ENCODE measurements around the gene SLC25A22.
A peak's percentile ranks its signal among the peaks of the same experiment; 100 is the strongest.

SLC25A22 gene
- 2.6 to 11.9 (median 7.0) reads per million in 18 experiments for total RNA-seq

DNA sequence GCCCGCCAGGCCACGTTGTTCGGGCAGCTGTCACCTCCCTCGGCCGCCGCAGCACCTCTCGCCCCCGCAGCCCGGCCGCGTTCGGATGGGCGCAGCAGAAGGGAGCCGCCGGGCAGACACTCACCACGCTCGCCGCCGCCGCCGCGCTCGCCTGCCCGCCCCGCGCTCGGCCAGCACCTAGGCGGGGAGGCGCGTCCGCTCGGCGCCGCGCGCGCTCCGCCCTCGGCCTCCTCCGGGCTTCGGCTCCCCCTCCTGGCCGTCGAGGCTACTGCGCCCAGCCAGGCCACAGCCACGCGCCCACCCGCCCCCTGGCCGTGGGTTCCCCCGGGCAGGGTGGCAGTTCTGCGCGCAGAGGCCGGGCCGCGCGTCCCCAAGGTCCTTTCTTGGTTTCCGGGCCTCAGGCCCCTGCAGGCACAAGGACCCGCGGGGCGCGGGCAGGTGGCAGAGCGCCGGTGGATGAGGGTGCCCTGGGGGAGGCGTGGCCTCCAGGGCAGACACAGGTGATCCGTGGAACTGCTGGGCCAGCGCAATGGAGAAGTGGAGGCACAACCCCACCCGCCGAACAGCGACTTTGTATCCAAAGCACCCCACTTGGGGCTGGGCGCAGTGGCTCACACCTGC lies at the start of gene SLC25A22:
SLC25A22 (minus strand) TSS at position 189 of the 621 bp plus-strand sequence. CDS start 3,275 bp downstream, outside the sequence.
- DNase-seq: peak; percentile 82 to 86

DNA sequence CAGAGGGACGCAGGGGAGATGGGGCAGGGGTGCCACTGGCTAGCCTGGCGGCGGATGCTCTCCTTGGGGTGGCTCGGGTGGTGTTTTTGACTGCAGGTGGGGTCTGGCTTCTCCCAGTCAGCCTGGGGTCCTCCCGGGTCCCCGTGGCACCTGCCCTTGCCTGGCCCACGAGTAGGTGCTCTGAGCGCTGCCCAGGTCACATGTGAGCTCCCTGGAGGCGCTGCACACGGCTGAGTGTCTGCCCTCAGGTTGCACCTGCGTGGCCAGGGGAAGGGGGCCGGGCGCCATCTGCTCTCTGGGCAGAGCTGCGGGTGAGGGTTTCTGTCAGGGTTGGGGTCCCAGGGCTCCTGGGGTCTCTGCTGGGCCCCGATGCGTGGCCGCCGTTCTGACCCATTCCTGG lies 49.8 kb upstream of the SLC25A22 start:
- DNase-seq: no peak

DNA sequence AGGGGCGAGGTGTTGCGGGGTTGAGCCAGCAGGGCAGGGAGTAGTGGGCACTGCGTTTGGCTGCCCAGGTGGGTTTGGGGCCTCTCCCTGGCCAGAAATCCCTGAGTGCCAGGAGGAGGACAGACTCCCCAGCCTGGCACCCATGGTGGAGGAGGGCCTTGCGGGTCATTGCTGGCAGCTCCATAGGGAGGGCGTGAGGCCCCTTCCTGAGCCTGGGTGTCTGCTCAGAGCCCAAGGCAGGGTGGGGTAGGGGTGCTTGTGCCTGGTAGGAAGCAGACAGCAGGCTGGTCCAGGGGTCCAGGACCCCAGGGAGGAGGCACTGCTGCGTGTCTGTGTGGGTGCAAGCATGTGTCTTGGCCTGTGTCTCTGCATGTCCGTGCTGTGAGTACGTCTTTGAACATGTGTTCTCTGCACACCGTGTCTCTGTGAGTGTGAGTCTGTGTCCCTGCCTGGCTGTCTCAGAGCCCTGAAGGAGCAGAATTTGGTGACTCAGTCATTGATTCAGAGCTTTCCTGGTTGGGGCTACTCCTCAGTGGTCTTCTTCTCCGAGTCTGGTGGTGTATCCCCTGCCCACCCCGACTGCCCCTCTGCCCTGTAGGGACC lies 48.5 kb upstream of the SLC25A22 start:
- DNase-seq: no peak

DNA sequence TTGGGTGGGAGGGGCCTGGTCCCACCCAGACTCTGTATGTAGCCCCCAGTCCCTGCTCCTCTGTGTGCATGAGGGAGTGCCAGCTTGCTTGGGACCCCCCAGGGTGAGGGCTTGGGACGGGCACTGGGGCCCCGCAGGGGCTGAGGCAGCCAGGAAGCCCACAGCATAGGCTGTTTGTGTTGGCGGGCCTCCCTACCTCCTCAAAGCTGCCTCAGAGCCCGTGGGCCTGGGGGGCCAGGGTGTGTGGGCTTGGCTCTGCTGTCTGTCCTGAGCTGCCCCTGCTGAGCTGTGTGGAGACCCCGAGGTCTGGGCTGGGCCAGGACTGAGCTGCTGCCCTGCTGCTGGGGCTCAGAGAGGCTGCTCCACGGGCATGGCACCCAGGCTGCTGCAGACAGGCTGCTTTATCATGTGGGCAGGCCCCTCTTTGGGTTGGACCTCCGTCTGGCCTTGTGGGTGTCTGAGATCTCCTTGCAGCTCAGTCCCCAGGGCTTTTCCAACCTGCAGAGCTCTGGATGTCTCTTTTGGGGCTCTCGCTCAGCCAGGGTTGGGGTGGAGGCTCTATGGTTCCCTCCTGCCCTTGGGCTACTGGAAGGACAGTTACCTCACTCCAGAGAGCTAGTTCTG lies 47.9 kb upstream of the SLC25A22 start:
- DNase-seq: no peak

DNA sequence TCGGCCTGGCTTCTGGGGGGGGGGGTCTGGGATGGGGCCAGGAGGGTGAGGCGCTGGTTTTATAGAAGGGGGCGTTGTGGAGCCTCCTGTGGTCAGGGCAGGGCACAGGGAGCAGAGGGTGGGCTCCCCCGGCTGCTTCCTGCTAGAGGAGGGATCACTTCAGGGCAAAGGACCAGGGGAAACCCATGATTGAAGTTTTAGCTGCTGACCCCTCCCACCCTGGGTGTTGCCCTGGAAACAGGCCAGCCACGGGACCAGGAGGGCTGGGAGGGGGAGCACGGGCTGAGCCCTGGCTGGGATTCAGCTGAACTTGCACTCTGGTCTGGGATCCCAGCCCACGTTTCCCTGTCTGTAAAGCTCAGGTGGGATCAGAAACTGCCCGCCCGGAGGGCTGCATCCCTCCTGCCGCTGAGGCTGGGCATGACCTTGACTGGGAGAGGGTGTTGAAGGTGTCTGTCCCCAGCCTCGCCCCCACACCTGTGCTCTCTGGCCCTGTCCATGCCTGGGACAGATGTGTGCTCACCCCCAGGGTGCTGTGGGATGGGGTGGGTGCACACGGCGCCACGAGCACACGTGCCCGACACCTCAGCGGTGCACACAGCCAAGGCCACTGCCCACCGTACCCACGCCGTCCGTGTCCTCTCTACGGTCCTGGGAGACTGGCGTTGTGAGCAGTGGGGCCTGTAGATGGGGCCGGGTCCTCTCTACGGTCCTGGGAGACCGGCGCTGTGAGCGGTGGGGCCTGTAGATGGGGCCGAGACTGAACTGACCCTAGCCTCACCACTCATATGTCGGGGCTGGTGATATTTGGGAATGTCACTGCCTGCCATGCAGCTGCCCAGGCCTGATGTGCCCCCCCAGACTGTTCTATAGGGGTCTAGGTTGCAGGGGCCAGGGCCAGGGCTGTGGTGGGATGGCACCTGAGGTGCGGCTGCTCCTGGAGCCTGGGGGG lies 46.9 kb upstream of the SLC25A22 start:
- peak; percentile 44 to 52 for DNase-seq

DNA sequence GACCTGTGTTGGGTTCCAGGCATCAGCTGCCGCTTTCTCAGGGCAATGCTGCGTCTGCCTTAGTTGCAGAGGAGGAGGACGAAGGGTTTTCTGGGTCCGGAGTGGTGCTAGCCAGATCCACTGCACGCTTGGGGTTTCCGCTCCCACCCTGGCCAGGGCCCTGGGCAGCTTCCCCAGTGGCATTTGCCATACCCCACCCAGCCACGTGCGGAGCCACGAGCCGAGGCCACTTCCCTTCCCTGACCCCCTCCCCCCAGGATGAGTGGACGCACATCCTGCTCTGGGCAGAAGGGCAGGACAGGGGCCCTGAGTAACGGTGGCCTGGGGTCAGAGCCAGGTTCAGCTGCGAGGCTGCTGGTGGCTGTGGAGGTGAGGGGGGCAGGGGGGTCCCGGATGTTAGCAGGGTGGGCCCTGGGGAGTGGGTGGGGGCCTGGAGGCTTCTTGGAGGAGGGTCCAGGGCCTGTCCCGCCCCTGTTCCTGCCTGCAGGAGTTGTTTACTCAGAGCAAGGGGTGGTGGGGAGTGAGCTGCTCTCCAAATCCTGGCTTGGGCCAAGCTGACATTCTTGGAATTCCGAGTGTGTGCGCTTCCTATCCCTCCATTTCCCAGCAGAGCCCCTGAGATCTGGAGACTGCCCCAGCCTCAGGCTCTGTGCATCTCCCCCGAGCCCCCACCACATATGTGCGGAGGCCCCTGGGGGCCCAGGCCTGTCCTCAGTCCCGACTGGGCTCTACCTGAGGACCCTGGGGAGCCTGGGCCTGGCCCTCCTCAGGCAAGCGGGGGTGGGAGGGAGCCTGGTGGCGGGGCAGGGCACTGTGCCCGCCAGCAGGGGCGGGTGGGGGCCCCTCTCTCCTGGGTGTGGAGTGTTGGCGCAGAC lies 46.0 kb upstream of the SLC25A22 start:
- peak; percentile 69 to 75 for DNase-seq

DNA sequence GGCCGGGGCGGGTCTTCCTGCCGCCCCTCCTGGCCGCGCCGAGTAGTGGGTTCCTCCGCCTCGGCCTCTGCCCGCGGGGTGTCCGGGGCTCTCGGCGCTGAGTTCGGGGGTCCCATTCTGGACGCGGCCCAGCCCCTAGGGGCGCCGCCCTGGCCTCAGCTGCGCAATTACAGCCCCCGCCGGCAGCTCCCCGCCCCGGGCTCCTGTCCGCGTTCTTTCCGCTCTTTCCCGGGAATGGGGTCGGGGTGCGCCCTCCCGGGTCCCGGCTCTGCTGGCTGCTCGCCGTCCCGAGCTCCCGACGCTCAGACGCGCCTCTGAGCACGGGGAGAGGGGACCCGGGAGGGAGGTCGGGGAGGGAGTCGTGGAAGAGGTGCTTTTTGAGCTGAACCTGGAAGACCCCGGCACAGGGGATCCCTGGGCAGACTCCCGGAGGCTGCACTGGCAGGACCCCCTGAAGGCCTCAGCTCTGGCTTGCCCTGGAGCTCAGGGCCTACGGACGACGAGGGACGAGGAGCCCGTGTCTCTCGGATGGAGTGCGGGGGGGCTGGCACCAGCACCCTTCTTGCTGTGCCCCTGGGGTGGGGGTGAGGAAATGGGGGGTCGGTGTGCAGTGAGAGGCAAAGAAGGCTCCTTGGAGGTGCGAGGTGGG lies 45.1 kb upstream of the SLC25A22 start:
- no peak for DNase-seq

DNA sequence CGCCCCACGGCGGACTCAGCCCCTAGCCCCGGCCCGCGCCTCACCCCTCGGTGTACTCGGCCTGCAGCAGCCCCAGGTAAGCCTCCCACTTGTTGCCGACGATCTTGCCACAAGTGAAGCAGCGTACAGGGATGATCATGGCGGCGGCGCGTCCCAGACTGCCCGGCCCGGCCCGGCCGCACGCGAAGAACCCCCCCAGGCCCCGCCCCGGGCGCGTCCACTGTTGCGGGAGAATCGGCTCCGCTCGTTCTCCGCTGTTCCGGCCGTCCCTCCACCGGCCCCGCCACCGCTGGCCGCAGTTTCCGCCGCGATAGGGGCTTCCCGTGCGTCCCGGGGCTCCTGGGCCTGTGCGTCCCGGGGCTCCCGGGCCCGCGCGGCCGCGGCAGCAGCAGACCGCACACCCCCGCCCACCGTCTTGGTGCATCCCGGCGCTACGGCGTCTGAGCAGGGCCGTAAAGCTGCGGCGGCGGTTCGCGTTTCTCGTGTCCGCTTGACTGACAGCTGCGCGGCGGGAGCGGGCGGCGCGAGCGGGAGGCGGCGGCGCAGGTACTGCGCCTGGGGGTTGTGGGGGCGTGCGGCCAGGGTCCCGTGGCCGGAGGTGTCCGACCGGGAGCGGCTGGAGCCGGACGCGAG lies 44.4 kb upstream of the SLC25A22 start, which contains the start of the genes POLR2L and TSPAN4:
POLR2L (minus strand) TSS at position 160 of the 633 bp plus-strand sequence; CDS start at position 139, 21 bp downstream.
TSPAN4 (plus strand) TSS at position 483 of the 633 bp plus-strand sequence. CDS start 7,453 bp downstream, outside the sequence.
- DNase-seq: peak; percentile 82 to 90

DNA sequence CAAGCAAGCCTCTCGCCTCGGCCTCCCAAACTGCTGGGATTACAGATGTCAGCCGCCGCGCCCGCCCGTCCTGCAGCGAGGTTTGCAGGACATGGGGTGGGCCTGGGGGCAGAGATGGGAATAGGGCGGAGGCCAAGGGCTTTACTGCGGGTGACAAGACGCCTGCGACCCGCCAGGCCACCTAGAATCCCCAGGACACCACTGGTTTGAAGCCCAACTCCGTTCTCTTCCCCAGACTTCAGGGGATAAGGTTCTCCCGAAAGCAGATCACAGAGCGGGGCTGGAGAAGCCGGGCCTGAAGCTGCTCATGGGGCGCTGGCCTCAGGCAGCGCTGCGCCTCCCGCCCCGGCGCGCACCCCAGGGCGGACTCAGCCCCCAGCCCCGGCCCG lies 43.9 kb upstream of the SLC25A22 start:
- DNase-seq: peak in 1 of 2 donors; percentile 37

DNA sequence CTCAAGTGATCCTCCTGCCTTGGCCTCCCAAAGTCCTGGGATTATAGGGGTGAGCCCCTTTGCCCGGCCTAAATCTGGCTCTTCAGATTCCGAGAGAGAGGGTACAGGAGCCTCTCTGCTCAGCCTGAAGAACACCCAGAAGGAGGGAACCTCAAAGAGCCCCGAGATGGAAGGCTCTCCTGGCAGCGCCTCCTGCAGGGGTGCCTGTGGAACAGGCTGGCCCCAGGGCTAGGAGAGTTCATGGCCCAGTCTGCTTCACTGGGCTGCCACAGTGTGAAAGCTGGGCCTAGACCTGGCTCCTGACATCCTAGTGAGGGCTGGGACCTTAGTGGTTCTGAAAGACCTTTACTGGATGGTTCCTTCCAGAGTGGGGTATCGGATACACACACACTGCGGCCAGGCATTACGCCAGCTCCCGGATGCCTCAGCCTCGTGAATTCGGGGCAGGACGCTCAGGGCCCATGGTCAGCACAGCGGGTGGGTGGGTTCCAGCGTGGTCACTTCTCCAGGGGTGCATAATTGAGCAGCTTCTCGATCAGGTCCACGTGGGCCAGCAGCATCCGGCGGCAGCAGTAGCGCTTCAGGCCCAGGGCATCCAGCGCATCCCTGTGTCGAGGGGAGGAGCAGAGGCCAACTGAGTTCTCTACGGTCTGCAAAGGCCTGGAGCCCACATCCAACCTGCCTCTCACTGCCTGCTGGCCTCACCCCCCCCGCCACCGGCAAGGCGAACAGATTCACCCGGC lies 42.0 kb upstream of the SLC25A22 start:
- DNase-seq: peak in 1 of 2 donors; percentile 17

DNA sequence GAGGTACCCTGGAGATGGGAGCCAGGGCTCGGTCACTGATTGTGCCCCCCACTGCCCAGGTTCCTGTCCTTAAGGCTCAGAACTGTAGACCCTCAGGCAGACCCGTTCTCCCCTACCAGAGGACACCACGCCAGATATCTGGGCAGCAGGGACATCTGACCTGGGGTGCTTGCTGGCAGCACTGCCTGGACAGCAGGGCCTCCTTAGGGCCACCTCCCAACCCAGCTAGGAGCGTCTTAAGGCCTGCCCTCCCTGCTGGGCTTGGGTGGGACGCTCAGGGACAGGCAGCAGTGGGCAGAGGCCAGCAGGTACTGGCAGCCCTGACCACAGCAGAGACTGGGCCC lies 41.2 kb upstream of the SLC25A22 start:
- DNase-seq: no peak

DNA sequence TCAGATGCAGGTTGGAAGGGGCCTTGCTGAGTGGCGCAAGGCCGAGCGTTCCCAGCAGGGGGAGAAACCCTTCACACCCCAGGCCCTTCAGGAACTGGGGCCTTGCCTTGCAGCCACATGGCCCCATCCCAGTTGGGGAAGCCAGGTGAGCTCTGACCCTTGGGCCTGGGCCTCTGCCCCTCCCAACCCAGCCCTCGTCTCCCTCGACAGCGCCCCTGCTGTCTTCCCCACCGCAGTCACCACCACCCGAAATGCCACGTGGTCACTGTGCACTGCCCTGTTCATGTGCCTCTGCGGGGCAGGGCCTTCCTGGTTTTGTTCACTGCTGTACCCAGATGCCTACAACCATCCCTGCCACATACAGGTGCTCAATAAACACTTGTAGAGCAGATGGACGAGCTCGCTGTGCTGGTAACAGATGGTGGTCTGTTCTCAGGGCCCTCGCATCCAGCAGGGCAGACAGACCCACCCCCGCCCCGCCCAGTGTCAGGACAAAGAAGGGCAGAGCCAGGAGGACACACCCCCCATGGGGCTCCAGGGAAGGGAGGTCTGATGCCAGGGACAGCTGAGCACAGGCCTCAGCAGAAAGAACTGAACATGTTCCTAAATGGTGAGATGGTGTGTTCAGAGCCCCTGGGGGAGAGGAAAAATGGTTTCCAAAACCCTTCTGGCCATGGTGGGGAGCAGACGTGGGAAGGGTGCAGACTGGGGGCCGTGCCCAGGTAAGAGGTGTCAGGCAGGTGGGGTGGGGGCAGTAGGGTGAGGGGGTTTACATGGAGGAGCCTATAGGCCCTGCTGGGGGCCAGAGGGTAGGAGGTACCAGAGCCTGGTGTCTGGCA lies 40.6 kb upstream of the SLC25A22 start:
- no peak for DNase-seq

DNA sequence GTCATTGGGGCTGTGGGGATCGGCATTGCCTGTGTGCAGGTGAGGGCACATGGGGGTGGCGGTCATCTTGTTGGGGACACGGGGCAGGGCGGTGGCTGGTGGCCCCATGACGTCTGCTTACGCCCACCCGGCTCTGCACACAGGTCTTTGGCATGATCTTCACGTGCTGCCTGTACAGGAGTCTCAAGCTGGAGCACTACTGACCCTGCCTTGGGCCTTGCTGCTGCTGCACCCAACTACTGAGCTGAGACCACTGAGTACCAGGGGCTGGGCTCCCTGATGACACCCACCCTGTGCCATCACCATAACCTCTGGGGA lies 39.9 kb upstream of the SLC25A22 start:
- no peak for DNase-seq

DNA sequence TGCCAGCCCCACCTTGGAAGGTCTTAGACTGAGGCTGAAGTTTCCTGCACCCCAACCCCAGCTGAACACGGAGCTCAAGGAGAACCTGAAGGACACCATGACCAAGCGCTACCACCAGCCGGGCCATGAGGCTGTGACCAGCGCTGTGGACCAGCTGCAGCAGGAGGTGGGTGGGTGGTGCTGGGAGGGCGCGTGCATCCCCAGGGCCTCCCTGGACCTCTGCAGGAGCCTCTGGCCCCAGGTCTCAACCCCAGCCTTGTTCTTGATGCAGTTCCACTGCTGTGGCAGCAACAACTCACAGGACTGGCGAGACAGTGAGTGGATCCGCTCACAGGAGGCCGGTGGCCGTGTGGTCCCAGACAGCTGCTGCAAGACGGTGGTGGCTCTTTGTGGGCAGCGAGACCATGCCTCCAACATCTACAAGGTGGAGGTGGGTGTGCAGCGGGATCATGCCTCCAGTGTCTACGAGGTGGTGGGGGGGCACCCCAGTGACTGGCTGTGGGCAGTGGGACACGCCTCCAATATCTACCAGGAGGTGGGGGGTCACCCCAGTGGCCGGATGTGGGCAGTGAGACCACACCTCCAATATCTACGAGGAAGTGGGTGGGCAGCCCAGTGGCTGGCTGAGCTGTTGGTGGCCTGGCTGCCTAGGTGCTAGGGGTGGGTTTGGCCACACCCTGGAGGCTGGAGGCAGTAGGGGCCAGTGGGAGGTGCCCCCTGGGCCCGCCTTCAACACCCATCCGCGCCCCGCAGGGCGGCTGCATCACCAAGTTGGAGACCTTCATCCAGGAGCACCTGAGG lies 39.3 kb upstream of the SLC25A22 start:
- no peak for DNase-seq

DNA sequence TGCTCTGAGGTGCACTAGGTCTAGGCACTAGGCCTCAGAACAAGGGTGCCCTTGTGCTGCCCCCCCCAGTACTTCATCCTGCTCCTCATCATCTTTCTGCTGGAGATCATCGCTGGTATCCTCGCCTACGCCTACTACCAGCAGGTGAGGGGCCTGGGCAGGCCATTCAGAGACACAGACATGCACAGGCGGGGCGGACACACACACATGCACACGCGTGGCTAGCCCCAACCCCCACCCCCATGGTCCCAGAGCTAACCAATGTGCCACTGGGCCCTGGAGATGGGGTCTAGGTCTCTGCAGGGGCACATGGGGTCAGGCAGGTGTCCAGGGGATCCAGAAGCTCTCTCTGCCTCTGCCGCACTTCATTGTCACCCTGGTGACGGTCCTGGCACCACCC lies 38.6 kb upstream of the SLC25A22 start:
- no peak for DNase-seq

DNA sequence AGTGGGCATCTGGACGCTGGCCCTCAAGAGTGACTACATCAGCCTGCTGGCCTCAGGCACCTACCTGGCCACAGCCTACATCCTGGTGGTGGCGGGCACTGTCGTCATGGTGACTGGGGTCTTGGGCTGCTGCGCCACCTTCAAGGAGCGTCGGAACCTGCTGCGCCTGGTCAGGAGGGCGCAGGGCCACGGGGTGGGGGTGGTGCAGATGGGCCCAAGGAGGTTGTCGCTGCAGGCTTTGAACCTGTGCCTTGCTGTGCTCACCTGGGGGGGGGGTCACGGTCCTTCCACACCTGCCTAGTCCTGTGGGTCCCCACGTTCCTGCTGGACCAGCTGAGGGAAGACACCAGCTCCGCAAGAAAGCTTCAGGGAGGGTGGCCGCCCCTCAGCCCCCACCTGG lies 38.2 kb upstream of the SLC25A22 start:
- DNase-seq: no peak

DNA sequence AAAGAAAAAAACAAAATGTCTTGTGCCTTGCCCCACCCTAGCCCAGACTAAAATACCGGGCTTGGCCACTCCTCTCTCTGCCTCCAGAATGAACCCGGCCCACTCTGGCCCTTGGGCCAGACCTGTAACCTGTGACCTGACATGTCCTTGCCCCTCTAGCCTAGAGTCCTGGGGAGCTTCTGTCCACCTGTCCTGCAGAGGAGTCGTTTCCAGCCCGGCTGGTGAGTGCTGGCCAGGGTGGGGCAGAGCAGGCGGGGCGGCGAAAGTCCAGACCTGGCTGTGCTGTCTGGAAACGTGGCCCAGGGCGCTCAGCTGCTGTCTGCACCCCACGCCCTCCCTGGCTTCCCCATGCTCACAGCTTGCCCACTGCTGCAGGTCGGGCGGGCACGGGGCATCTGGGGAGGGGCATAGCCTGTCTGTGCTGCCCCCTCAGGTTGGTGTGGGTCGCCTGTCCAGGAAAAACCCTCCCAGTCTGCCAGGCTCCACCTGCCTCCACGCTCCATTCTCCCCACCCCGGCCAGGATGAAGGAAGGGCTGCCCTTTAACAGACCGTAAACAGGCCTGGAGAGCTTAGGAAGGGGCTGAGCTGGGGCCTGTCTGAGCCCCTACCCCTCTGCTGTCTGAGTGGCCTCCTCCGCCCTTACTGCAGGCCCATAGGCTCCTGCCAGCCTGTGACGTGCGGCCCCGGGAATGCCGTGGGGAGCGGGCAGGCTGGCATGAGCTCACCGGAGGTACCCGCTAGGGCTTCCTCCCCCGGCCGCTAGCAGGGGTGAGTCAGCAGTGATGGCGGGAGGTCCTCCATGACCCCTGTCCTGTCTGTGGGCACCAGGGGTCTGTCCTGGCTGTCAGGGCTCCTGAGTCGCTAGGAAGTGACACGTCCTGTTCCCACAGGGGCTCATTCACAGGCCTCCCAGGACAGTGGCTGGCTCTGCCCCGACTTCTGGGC lies 36.6 kb upstream of the SLC25A22 start:
- peak; percentile 30 to 50 for DNase-seq

Data from inflammatory macrophage (primary cell).